Ascending aorta (tissue), 2 donors: ENCODE measurements around the gene CYP3A4. TPM values are rescaled to one million over a fixed set of nuclear protein-coding genes. Genes with fewer than 3 reads are reported as not detected.
"Not testable (repeated sequence)": the region's sequence is repeated elsewhere in the genome, so short reads cannot be mapped to it uniquely, and the experiment has no call there.

ENCODE experiments used
- DNase-seq, 2 donors: peaks; one replicate each; pipeline ENCODE4 v3.0.0-alpha.2; 2019; ENCODE audit warnings: low spot score in 2 of 2
- H3K27ac ChIP-seq, 2 donors: fragments of 200-600 bp; sonication (generic); one replicate each; pipeline ENCODE4 v1.5.1; 2016 to 2017; ENCODE audit warnings: mild to moderate bottlenecking in 1 of 2
- H3K27me3 ChIP-seq: fragments of 200-600 bp; sonication (generic); one replicate; pipeline ENCODE4 v1.5.1; 2017
- H3K36me3 ChIP-seq, 2 donors: fragments of 200-600 bp; sonication (generic); one replicate each; pipeline ENCODE4 v1.5.1; 2016
- H3K4me1 ChIP-seq, 2 donors: fragments of 200-600 bp; sonication (generic); one replicate each; pipeline ENCODE4 v1.5.1; 2016 to 2017; ENCODE audit warnings: mild to moderate bottlenecking in 1 of 2
- H3K4me3 ChIP-seq, 2 donors: fragments of 200-600 bp; sonication (generic); one replicate each; pipeline ENCODE4 v1.5.1; 2016 to 2017; ENCODE audit warnings: mild to moderate bottlenecking in 1 of 2
- H3K9me3 ChIP-seq, 2 donors: fragments of 200-600 bp; sonication (generic); one replicate each; pipeline ENCODE4 v1.5.1; 2016
- intact Hi-C: fragments of 100-400 bp; cut with DNase I; formaldehyde crosslinking; loops from one replicate; pipeline ENCODE4 v1.15.1; 2023
- total RNA-seq: library from RNA; depleted of rRNA; stranded (reverse); fragments of >200 nt; gene quantifications from one replicate; pipeline ENCODE4 v1.1.0, GENCODE V29; 2016
- TF ChIP-seq, protein P1 (sequence below), 3 experiments: fragments of 200-600 bp in 2 of 3; fragments of 450-650 bp in 1 of 3; sonication (generic) in 2 of 3; IDR thresholded peaks; one replicate each; pipeline ENCODE4 v1.5.1; 2016 to 2019; ENCODE audit warnings: antibody characterized with exemption in 3 of 3, mild to moderate bottlenecking in 1 of 3, moderate library complexity in 1 of 3

Gene CYP3A4
- total RNA-seq, 1 donor from 2014 or later, result not detected

DNA sequence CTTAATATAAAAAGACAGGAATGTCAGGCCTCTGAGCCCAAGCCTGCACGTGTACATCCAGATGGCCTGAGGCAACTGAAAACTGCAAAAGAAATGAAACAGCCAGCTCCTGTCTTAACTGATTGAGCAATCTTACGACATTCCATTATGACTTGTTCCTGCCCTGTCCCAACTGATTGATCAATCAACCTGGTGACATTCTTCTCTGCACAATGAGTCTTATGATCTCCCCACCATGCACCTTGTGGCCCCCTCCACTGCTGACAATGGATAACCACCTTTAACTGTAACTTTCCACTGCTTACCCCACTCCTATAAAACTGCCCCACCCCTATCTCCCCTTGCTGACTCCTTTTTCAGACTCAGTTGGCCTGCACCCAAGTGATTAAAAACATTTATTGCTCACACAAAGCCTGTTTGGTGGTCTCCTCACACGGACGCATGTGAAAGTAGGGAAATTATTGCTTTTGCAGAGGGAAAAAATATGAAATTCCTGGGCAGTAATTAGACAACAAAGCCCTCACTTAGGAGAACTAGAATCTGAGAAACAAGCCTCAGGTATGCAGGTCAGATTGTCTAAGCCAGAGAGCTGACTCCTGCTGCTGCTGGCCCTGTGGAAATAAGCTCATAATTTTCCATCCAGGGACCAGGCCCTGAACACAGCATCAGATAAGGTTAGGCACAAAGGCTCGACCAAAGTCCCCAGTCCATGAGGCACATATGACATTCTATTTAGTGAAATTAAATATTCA is 54.3 kb downstream of the CYP3A4 start:
- intact Hi-C loops, result no loop called here
- H3K36me3 ChIP-seq, result no peaks in the 10 kb centered on the region
- no peak overlapping the region for H3K4me3 ChIP-seq
- TF ChIP-seq, protein P1, sequence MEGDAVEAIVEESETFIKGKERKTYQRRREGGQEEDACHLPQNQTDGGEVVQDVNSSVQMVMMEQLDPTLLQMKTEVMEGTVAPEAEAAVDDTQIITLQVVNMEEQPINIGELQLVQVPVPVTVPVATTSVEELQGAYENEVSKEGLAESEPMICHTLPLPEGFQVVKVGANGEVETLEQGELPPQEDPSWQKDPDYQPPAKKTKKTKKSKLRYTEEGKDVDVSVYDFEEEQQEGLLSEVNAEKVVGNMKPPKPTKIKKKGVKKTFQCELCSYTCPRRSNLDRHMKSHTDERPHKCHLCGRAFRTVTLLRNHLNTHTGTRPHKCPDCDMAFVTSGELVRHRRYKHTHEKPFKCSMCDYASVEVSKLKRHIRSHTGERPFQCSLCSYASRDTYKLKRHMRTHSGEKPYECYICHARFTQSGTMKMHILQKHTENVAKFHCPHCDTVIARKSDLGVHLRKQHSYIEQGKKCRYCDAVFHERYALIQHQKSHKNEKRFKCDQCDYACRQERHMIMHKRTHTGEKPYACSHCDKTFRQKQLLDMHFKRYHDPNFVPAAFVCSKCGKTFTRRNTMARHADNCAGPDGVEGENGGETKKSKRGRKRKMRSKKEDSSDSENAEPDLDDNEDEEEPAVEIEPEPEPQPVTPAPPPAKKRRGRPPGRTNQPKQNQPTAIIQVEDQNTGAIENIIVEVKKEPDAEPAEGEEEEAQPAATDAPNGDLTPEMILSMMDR (IDR thresholded peaks at IDR 0.05), result no peak
- H3K27ac ChIP-seq, result no peak overlapping the region
- no peaks in the 10 kb centered on the region for H3K4me1 ChIP-seq
- H3K9me3 ChIP-seq, result no peaks in the 10 kb centered on the region
- no peak for DNase-seq
- H3K27me3 ChIP-seq, result no peaks in the 10 kb centered on the region

DNA sequence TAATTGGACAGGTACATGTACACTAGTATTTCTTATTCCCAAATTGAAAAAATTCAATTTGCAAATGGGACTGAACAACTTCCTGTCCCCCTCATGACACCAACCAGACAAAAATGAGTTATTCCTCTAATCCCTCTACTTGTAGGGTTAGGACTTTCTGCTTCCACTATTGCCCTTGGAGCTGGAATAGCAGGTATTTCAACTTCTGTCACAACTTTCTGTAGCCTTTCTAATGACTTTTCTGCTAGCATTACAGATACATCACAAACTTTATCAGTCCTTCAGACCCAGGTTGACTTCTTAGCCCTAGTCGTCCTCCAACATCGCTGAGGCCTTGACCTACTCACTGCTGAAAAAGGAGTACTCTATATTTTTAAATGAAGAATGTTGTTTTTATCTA is 55.4 kb downstream of the CYP3A4 start:
- no peaks in the 10 kb centered on the region for H3K27me3 ChIP-seq
- no peak overlapping the region for H3K27ac ChIP-seq
- no peaks in the 10 kb centered on the region for H3K4me1 ChIP-seq
- no peak overlapping the region for H3K4me3 ChIP-seq
- no peak for DNase-seq
- intact Hi-C loops, result no loop called here
- no peaks in the 10 kb centered on the region for H3K36me3 ChIP-seq
- TF ChIP-seq, protein P1 (IDR thresholded peaks at IDR 0.05), result no peak
- H3K9me3 ChIP-seq, result no peaks in the 10 kb centered on the region

DNA sequence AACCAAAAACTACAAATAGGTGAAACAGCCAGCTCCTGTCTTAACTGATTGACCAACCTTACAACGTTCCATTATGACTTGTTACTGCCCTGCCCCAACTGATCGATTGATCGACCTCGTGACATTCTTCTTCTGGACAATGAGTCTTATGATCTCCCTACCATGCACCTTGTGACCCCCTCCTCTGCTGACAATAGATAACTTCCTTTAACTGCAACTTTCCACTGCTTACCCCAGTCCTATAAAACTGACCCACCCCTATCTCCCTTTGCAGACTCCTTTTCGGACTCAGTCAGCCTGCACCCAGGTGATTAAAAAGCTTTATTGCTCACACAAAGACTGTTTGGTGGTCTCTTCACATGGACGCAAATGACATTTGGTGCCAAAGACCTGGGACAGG is 60.8 kb downstream of the CYP3A4 start:
- H3K27me3 ChIP-seq, H3K27ac ChIP-seq, H3K4me1 ChIP-seq, H3K4me3 ChIP-seq, intact Hi-C loops, DNase-seq, H3K9me3 ChIP-seq, H3K36me3 ChIP-seq: not testable (repeated sequence)

DNA sequence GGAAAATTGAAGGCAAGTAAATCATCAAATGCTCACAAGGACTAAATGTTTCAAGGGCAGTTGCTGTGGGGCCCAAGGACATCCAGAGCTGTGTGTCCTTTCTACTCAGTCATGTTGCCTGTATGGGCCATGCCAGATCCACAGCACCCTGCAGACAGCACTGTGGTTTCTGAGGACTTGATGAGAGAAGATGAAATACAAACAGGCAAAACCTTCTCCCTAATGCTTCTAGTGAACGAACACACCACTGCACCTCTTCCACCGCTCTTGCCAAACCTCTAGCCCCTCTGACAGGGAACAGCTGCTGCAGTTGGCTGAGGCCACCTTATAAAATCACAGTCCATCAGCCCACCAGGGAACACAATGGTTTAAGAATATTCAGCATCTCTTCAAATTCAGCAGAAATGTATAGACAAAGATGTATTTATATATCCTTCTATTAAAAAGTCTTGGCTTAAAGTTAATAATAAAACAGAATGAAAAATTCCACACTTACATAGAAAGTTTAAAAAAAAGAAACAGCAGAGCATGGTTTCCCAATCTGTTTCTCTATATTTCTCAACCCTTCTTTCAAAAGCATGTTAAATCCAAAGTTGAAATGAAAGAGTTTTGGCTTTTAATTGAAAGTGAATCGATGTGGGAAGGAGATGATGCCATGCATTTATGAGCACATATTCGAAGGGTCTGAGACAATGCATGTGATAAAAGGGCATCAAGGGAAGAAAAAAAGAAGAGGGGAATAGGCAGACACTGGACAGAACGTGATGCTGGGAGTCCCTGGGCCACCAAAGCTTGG is 63.0 kb downstream of the CYP3A4 start:
- intact Hi-C loops, result no loop called here
- H3K4me3 ChIP-seq, result no peak overlapping the region
- H3K4me1 ChIP-seq, result no peaks in the 10 kb centered on the region
- H3K27me3 ChIP-seq, result no peaks in the 10 kb centered on the region
- no peaks in the 10 kb centered on the region for H3K9me3 ChIP-seq
- TF ChIP-seq, protein P1 (IDR thresholded peaks at IDR 0.05), result no peak
- no peak overlapping the region for H3K27ac ChIP-seq
- H3K36me3 ChIP-seq, result no peaks in the 10 kb centered on the region
- no peak for DNase-seq

DNA sequence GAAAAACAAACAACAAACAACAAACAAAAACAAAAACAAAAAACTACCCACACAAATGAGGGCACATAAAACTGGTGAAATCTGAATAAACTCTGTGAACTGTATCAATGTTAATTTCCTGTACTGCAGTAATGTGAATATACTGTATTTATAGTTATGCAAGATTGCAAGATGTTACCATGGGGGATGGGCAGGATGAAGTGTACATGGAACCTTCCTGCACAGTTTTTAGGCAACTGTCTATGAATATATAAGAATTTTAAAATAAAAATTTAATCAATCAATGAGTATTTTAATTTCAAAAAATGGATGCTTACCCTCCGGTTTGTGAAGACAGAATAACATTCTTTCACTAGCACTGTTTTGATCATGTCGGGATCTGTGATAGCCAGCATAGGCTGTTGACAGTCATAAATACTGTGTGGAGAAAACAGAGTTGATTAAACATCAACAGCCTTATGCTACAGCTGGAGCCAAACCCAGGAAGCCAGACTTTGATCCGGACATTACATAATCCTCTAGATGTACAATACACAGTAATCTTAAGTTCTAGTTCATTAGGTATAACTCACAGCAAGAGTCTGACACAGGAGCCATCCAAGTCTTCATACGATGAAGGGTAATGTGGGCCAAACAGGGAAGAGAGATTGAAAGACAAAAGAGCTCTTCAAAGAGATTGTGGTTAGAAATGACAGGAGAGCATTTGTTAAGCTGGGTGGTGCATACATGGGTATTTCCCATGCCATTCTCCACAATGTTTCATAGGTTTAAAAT is 63.8 kb downstream of the CYP3A4 start:
- Histone ChIP-seq H3K36me3 (no peaks in the 10 kb centered on the region), H3K4me3 (no peak overlapping the region), H3K27ac (no peak overlapping the region), H3K27me3 (no peaks in the 10 kb centered on the region), H3K9me3 (no peaks in the 10 kb centered on the region), H3K4me1 (no peaks in the 10 kb centered on the region)
- TF ChIP-seq, protein P1 (IDR thresholded peaks at IDR 0.05), result no peak
- intact Hi-C loops, result no loop called here
- DNase-seq, result no peak
